Lower leg skin (tissue), 3 donors: ENCODE results near the gene YPEL1.
"Not testable (repeated sequence)": the region's sequence is repeated elsewhere in the genome, so short reads cannot be mapped to it uniquely, and the experiment has no call there.

Experiments used
- CTCF ChIP-seq, 3 donors: fragments of 450-650 bp; IDR thresholded peaks; one replicate each; pipeline ENCODE4 v1.5.1; 2016; ENCODE audit warnings: antibody characterized with exemption in 3 of 3, mild to moderate bottlenecking in 3 of 3, moderate library complexity in 2 of 3
- POLR2A ChIP-seq, 2 donors: fragments of 450-650 bp; IDR thresholded peaks; one replicate each; pipeline ENCODE4 v1.6.1; 2016 to 2017; ENCODE audit warnings: antibody characterized with exemption in 2 of 2, mild to moderate bottlenecking in 1 of 2, moderate library complexity in 1 of 2

DNA sequence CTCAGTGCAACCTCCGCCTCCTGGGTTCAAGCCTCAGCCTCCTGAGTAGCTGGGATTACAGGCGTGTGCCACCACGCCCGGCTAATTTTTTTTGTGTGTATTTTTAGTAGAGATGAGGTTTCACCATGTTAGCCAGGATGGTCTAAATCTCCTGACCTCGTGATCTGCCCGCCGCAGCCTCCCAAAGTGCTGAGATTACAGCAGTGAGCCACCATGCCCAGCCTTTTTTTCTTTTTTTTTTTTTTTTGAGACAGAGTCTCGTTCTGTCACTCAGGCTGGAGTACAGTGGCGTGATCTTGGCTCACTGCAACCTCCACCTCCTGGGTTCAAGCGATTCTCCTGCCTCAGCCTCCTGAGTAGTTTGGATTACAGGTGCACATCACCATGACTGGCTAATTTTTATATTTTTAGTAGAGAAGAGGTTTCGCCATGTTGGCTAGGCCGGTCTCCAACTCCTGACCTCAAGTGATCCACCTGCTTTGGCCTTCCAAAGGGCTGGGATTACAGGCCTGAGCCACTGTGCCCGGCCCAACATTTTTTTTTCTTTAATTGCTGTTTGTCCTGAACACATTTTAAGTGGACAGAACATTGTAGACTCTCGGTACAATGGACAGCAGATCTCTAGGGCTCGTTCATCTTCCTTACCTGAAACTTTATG lies 14.3 kb downstream of the YPEL1 start:
- not testable (repeated sequence) for TF ChIP-seq CTCF, POLR2A (IDR thresholded peaks at IDR 0.05)
